Astrocyte of the cerebellum (primary cell): Measurements from ENCODE around the gene DCPS.
"Not testable (repeated sequence)": the region's sequence is repeated elsewhere in the genome, so short reads cannot be mapped to it uniquely, and the experiment has no call there.

ENCODE experiments used
- DNase-seq: peaks from one replicate; pipeline ENCODE4 v3.0.0-alpha.2; 2011; ENCODE audit warnings: low read depth
- H3K4me3 ChIP-seq: 2 replicates; pipeline ENCODE4 v1.5.1; 2011; ENCODE audit warnings: mild to moderate bottlenecking, low read depth, low read length, moderate library complexity
- CTCF ChIP-seq: IDR thresholded peaks from 2 replicates; pipeline ENCODE4 v1.5.1; 2012; ENCODE audit warnings: low read length, low read depth, moderate library complexity, mild to moderate bottlenecking; ENCODE audit errors: missing control alignments
- in situ Hi-C: cut with HindIII; loops from 2 replicates; pipeline ENCODE4 v1.10.0; 2017; ENCODE audit warnings: low sequenced_read_pairs

Gene DCPS

GRCh38 chr11:126383339-126384335 is 79.8 kb downstream of the DCPS start:
- H3K4me3 ChIP-seq, result no peak overlapping the region
- DNase-seq, result no peak
- in situ Hi-C loops, result no loop called here
- no peak for TF ChIP-seq CTCF

GRCh38 chr11:126384449-126385070 is 80.7 kb downstream of the DCPS start:
- no peak overlapping the region for H3K4me3 ChIP-seq
- in situ Hi-C loops, result no loop called here
- TF ChIP-seq CTCF, result no peak
- DNase-seq, result no peak

GRCh38 chr11:126385991-126386728 is 82.3 kb downstream of the DCPS start:
- TF ChIP-seq CTCF, result no peak

GRCh38 chr11:126386729-126387071 is 82.8 kb downstream of the DCPS start:
- DNase-seq, in situ Hi-C loops, H3K4me3 ChIP-seq: not testable (repeated sequence)

More at GRCh38 chr11:126385991-126386728, 82.3 kb downstream of the DCPS start:
- H3K4me3 ChIP-seq, result no peak overlapping the region
- no peak for DNase-seq
- in situ Hi-C loops, result no loop called here

- in situ Hi-C loops, result no loop called here
- TF ChIP-seq CTCF, result no peak
These were observed 84.0 kb downstream of the DCPS start for GRCh38 chr11:126387857-126388256.

GRCh38 chr11:126390272-126390867 is 86.5 kb downstream of the DCPS start:
- no peak for DNase-seq
- no peak for TF ChIP-seq CTCF
- in situ Hi-C loops, result loop anchor here (5.0 kb wide), 1 partner anchor 57 kb away; no protein-coding TSS in a partner anchor
- H3K4me3 ChIP-seq, result no peak overlapping the region

More at GRCh38 chr11:126387857-126388256, 84.0 kb downstream of the DCPS start:
- DNase-seq, result no peak
- no peak overlapping the region for H3K4me3 ChIP-seq
